ENCODE data around the gene KCNT2. TPM values are rescaled to one million over a fixed set of nuclear protein-coding genes. Genes with fewer than 3 reads are reported as not detected.

The KCNT2 gene
- total RNA-seq, 1 experiment from 2014 or later = 1.2 TPM

DNA sequence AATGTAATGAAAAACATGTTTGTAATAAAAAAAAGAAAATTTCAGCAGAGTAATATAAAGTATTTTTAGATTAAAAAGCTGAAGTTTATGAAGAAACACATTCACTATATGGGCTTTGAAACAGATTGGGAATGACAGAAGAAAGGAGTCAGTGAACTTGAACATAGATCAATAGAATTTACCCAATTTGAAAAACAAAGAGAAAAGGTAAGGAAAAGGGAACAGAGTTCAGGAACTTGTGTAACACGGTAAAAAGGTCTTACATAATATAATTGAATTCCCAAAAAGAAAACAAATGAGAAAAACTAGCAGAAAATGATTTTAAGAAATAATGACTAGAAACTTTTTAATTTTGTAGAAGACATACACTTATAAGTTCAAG, 206.8 kb downstream of the KCNT2 start:
- no peak for DNase-seq (ENCODE audit: low spot score)

DNA sequence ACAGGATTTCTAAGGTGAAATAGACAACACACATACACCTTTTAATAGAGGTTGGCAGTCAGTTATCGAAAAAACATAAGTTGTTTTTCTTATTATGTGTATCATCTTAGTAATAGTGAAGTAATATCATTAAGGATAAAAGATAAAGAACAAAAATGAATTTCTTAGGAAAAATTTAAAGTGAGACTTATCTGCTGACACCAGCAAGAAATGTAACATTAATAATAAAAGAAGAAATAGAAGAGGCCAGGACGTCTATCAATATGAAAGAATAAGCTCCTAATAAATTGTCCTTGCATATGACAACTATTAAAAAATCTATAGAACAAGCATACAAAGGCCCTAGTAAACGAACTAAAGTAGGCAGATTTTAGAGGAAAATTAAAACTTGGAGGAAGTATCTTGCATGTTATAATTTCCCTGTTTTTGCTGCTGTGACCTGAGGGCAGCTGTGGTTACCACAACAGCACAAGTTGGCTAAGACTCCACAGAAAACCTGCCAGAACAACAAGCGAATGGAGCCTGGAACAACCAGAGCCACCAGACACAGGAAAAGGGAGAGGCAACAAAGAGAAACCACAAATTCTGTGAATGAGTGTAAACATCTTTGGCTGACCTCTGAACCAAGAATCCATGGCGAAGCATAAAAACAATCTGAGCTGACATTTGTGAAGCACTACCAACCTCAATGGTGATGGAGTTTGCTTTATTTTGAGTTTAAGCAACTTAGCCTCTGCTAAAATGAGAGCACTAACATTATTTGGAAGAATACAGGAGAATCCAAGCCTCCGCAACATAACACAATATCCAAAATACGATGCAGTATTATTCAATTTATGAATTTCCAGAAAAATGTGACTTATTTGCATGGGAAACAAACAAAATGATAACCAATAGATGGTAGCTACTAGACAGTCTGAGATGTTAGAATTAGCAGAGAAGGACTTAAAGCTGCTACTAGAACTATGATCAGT, 207.5 kb downstream of the KCNT2 start:
- DNase-seq (ENCODE audit: low spot score) = peak; percentile 70

DNA sequence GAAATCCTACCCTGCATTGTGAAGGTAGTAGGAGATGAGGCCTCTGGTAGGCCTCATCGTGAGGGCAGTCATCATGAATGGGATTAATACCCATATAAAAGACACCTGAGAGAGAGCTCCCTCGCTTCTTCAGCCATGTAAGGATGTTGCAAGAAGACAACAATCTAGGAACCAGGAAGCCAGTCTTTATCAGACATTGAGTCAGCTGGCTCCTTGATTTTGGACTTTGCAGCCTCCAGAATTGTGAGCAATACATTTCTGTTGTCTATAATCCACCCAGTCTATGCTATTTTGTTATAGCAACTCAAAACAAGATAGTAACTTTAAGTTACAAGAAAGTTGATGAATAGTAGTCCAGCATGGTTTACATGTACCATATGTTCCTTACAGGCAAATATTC, 208.5 kb downstream of the KCNT2 start:
- no peak for DNase-seq (ENCODE audit: low spot score)

DNA sequence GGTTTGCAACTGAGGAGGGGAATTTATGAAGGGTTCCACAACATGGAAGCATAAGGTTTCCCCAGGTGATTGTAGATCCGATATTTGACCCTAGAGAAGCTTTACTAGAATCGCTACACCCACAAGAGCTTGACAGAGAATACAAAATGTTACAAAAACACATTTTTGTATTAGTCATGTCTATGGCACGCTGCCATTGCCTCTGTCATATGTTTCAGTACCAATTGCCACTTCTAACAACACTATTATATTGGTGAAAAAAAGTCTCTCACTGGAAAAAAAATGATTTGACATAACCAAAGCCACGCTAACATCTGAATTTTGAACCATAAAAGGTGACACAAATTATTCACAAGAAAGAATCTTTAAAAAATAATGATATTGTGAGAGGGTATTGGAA, 214.5 kb downstream of the KCNT2 start:
- DNase-seq (ENCODE audit: low spot score) = peak; percentile 73

DNA sequence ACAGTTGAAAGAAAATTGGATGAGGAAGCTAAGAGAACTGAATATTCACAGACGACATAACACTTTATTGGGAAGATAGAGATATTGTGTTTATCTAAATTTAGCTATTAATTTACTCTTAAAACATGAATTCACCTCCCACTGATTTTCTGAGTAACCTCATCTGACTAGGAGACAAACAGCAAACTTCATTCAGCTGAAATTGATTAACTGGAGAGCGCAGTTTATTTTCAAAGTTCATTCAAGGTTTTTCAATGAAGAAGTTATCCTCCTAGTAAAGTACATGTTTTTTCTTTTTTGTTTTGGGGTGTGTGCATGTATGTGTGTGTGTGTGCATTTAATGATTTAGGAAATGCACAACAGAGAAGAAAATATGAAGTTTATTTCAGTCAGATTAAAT, 215.0 kb downstream of the KCNT2 start:
- no peak for DNase-seq (ENCODE audit: low spot score)

DNA sequence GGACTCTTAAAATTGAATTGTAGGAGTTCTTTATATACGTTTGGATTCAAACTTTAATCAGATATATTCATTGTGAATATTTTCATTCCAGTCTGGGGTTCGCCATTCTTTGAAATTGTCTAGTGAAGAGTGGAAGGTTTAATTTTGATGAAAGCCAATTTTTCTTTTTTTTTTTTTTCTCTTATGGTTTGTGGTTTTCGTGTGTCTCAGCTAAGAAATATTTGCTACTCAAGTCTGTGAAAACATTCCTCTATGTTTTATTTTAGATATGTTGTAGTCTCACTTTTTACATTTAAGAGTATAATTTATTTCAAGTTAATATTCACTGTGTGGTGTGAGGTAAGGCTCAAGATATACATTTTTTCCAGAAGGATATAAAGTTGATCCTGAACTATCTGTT, 220.5 kb downstream of the KCNT2 start:
- DNase-seq (ENCODE audit: low spot score) = no peak

DNA sequence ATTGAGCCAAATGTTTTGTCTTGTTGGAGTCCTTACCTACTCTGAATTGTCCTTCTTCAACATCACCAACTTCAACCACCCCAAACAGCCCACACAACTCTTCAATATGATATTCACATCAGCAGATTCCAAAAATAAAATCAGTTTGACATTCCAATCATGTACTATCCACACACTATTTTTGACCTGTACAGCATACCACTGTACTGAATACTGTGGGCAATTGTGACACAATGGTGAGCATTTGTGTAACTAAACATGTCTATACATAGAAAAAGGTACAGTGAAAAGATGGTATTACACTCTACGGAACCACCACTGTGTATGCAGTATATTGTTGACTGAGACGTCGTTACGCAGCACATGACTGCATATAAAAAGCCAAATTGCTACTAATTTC, 223.1 kb downstream of the KCNT2 start:
- no peak for DNase-seq (ENCODE audit: low spot score)

DNA sequence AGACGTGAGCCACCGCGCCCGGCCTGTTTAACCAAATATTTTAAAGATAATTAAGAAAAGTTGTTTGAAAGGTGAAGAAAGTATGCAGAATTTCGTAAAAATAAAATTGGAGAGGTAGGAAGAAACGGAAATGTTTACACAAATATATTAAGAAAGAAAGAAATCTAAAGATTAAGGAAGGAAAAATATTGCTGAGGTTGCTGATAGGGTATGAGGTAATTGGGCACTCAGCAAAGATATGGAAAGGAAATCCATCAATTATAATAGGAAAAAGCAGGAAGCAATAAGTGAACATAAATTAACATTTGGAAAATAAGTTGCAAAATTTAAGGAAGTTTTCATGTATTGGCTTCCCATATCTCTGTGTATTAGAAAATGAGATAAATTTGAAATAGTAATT, 225.9 kb downstream of the KCNT2 start:
- no peak for DNase-seq (ENCODE audit: low spot score)

DNA sequence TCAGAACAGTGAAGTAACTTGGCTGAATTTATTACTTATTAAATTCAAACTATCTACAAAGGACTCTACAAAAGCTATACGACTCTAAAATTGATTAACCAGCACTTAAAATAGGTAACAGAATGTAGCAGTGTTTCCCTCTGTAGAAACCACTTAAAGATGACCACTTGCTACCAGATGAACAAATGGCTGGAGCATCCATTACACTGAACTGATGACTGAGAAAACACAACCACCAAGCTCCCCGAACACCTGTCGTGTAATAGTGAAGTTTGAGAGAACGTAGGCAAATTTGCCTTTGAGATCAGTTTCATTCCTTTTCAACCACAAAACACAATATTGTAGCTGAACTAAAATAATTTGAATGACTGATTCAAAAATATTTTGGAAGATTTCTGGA, 226.7 kb downstream of the KCNT2 start:
- DNase-seq (ENCODE audit: low spot score) = no peak

DNA sequence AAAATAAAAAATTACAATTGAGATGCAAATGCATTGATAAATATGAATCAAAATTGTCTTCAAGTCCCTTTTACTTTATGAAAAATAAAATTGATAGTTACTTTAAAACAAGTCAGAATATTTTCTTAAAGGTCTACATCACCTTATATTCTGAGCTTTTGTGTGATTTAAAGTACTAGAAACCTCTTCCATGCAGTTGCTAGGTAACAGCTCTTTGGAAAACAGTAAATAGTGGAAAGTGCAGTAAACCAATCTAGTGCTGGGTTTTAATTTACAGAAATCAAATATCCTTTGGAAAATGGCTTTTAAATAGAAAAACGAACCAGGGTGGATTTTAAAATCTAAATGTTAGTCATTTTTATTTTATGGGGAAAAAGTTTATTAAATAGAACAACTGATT, 227.9 kb downstream of the KCNT2 start:
- no peak for DNase-seq (ENCODE audit: low spot score)

DNA sequence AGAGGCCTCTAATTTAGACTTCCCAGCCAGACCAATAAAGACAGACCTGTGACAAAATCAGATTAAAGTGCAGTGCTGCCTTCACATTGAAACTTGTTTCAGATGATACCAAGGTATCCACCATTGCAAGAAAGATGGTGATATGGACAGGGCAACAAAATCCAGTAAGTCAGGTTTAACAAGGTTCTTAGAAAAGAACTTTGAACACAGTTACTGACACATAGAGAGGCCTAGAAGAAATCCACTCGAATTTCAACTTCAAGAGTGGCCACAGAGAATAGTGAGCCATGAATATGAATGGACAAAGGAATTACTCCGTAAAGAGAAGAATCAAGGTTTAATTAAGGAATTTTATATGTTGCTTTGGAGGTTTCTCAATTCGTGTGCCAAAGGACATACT, 230.4 kb downstream of the KCNT2 start:
- no peak for DNase-seq (ENCODE audit: low spot score)

DNA sequence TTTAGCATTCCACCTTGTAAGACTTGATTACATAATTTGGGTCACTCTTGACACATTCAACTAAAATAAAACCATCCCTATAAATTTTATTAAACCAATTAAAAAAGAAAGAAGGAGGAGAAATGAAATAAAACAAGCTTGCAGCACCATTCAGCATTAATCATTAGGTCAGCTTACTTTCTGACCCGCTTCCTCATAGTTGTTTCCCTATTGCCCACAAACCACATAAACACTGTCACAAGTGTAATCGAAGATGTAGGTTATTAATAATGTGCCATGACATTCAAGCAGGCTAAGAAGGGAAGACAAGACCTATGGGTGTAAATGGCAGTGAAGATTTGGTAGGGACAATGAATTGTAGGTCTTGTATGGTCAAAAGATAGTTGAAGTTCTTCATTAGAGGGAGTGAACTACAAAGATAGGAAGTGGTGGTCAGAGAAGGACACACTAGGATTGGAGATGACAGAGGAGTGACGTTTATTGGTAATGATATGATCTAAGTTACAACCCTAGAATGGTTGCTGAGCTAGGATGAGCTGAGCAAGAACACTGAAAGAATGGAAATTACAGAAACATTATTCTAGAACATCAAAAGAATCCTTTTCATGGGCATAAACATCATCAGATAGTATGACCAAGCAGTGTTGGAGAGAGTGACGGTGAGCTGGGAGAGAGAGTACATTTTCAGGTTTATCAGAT, 231.5 kb downstream of the KCNT2 start:
- no peak for DNase-seq (ENCODE audit: low spot score)

DNA sequence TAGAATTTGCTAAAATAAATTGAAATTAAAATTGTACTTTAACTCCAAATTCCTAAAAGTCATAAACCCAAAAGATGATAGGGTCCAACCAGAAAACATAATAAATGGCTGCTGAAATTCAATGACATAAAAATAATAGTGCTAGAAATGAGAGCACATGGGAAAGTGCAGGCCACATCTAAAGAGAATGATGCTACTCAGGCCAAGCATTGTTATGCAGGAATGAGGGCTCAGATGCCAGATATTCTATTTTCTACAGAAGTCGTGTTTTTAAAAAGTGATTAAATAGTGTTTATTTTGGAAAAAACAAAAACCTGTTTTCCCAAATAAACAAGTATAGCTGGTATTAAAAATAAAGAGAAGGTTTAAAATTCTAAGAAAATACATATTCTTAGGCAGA, 234.4 kb downstream of the KCNT2 start:
- DNase-seq (ENCODE audit: low spot score) = no peak

DNA sequence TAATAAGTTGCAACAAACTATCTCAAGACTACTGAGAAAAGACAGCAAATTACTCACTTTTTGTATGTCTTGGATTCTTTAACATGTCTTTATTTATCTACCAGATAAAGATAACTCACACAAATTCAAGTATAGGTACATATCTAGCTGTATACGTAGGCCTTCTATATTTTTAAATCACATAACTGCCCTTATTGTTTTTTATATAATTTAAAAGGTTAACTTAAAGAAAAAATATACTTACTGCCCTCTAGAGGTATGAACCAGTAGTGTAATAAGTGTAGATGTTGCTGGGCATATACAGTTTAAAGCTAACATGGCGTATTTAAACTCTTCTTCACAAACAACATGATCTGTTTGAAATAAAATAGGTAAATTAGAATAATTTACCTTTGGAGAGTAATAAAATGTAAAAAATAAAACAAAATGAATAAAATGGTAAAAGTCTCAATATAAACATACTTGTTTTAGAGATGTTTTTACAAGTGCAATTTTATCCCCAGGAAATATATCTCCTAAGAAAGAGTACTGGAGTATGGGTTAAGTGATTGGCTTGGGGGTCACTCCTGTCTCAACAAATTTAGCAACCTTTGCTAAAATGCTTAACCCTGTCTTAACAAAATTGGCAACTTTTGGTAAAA, 235.2 kb downstream of the KCNT2 start:
- DNase-seq (ENCODE audit: low spot score) = peak; percentile 38

DNA sequence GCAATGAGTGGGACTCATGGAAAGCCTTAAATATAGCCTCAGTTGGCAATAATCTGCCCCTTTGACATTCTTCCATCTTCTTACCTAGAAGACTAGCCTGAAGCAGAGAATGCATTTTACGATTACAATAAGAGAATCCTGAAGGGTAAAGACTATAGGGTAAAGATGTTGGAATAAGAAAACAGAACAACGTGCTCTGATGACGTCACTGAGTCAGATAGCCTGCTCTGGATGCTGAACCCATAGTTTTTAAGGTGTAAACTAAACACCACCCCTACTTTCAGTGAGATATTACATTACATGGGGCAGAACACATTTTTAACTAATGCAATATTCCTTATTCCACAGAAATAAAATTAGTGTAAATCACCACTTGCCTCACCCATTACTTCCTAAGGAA, 240.4 kb downstream of the KCNT2 start:
- no peak for DNase-seq (ENCODE audit: low spot score)

DNA sequence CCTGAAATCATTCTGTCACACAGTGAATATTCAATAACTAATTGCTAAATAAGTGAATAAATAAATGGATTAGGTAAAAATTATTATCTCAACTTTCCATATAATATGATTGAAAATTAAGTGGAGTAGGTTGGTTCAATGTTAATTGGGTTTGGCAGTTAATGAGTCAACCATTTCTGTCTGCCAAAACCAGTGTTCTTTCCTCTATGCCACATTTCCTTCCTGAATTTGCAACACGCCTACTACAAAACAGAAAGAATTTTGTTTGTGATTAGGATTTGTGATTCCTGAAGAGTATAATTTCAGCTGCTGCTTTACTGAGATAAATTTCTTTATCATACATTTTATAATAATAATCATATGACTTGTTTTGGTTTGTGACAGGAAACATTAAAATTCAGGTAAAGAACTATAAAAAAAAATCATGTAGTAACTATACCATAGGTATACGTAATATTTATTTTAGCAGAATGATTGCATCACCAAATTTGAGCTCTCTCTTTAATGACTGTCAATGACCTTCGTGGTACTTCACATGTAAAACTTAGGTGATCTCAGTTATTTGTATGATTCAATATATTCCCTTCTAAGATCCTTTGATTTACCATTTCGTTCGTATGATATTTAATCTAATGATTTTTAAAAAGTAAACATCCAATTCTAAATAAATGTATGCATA, 241.3 kb downstream of the KCNT2 start:
- no peak for DNase-seq (ENCODE audit: low spot score)

DNA sequence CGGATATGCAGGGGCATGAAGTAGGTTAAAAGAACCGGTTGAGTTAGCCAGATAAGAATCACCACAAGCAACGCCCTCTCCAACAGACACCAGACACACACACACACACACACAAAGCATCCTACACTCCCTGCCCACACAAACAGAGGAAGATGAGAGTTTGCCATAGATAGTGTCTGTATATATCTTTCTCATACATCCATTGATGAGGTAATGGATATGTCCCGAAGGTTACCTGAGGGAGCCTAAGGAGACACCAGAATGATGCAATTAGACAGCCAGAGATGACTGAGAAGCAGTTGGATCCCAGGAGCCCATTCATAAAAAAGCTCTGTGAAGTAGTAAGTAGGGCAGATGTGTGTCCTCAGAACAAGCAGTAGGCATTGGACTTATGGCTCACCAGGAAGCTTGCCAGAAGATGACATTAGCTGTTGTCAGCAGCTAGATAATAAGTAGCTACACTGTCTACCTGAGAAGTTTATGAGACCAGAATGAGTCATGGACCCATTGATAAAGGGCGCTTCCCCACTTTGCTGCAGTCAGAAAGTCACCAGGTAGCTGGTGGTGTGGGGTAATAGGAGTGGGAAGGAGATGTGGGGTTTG, 247.0 kb downstream of the KCNT2 start:
- DNase-seq (ENCODE audit: low spot score) = peak; percentile 42

DNA sequence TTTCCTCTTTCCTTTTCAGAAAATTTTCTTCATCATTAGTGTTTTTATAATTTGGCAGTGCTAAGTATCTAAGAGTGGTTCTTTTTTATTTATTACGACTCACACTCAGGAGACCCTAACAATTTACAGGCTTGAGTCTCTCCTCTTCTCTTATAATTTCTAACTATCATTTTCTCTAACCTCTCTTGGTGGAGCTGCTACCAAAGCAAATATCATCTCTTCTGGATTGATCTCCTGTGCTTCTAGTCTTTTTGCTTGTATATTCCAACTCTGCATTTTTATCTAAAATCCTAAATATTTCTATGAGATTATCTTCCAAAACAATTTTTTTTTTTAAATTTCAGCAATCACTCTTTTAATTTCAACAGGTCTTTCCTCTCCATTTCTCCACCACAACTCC, 250.3 kb downstream of the KCNT2 start:
- no peak for DNase-seq (ENCODE audit: low spot score)

DNA sequence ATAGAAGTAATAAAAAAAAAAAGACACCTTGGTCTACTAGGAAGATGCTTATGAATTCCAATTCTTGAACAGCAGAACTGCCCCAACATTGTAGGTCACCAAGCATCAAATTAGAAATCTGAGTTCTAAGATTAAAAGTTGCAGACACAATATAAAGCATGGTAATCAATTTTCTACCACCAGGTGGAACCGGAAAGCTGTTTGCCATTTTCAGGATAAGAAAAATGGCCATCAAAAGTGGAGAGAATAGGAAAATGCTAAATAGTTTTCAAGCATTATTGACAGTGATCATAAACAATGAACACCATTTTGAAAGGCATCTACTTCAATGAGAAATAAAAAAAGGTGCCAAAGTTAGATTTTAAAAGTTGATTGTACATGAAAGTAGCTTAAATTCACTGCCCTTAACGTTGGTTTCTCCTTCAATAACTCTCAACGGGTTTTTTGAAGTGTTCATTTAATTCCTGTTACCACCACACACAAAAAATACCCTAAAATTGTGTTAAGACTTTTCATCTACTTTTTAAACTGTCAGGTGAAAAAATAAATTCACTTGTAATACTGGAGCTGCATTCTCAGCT, 252.9 kb downstream of the KCNT2 start:
- DNase-seq (ENCODE audit: low spot score) = peak; percentile 21

DNA sequence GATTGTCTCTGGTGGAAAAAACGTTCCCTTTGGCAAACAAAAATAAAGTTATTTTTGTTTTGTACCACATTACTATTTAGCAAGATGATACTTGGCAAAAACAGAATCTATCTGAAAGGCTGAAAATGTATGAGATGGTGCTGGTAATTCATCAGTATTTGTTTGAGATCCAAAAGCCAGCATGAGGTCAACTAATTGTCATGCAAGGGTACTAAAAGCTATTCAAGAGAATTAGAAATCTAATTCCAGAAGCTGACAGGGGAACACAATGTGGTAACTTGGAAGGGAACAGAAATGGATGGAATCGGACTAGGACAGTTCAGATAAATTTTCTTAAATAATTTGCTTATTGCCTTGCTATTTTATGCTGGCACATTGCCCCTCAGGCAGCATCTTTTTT, 263.8 kb downstream of the KCNT2 start:
- no peak for DNase-seq (ENCODE audit: low spot score)

DNA sequence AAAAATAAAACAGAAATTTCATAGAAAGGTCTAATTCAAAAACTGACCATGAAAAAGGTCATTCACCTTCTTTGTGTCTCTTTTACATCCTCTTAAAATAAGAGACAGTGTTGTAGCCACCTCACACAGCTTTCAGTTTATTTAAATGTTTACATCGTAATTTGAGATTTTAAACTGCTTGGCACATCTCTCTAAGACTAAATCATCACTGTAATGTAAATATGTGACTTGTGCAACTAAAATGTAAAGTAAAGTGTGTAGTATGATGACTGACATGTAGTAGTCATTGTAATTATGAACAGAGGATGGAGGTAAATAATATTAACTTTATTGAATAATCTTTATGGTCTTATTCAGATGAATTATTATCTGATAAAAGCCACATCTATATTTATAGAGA, 283.9 kb downstream of the KCNT2 start:
- DNase-seq (ENCODE audit: low spot score) = no peak
